Panc1 (cell line): Measurements from ENCODE around the gene RANBP17. TPM values are rescaled to one million over a fixed set of nuclear protein-coding genes. Genes with fewer than 3 reads are reported as not detected.

ENCODE experiments used
- ATAC-seq: fragments of 200-7000 bp; cut with Tn5 transposase; 2 replicates; pipeline ENCODE4 v1.9.1; 2020; ENCODE audit warnings: mild to moderate bottlenecking, moderate library complexity
- BruUV-seq: library from RNA; stranded (reverse); fragments of 400-500 nt; replicated peaks from 2 replicates; lab custom pipeline; 2021; lab: Mats Ljungman, UMichigan
- CTCF ChIA-PET: fragments of 300-600 bp; sonication (Branson Sonifier 250); formaldehyde crosslinking; loops from one replicate; lab custom pipeline; 2022; ENCODE audit warnings: antibody characterized with exemption; lab: Charles Lee
- POLR2A ChIA-PET: fragments of 300-600 bp; sonication (Branson Sonifier 250); formaldehyde crosslinking; loops from one replicate; lab custom pipeline; 2022; ENCODE audit warnings: antibody characterized with exemption; lab: Charles Lee
- DNase-seq: peaks from one replicate; pipeline ENCODE4 v3.0.0-alpha.2; 2010; ENCODE audit warnings: low read depth, low spot score
- H3K27ac ChIP-seq: 2 replicates; pipeline ENCODE4 v1.5.1; 2011; ENCODE audit warnings: mild to moderate bottlenecking, low read length, inconsistent platforms
- H3K27me3 ChIP-seq: fragments of 200-500 bp; sonication (Bioruptor generic); 2 replicates; pipeline ENCODE4 v1.6.0; 2014; ENCODE audit warnings: low read length, inconsistent platforms; ENCODE audit not compliant: control insufficient read depth, insufficient read depth
- H3K36me3 ChIP-seq: fragments of 200-500 bp; sonication (Bioruptor generic); 2 replicates; pipeline ENCODE4 v1.5.1; 2014; ENCODE audit warnings: inconsistent platforms, mild to moderate bottlenecking, low read length, moderate library complexity; ENCODE audit not compliant: control insufficient read depth, insufficient read depth
- H3K4me1 ChIP-seq: 2 replicates; pipeline ENCODE4 v1.5.1; 2011; ENCODE audit warnings: inconsistent platforms, mild to moderate bottlenecking, low read length, moderate library complexity; ENCODE audit not compliant: control insufficient read depth, insufficient read depth
- H3K4me3 ChIP-seq, 2 experiments: 2 replicates each; pipeline ENCODE4 v1.5.1; 2011 to 2012; ENCODE audit warnings: low read depth in 2 of 2, low read length in 2 of 2, mild to moderate bottlenecking in 2 of 2, inconsistent platforms in 1 of 2, moderate library complexity in 1 of 2
- H3K9me3 ChIP-seq: fragments of 200-500 bp; sonication (Bioruptor generic); 2 replicates; pipeline ENCODE4 v1.5.1; 2014; ENCODE audit warnings: low read depth, mild to moderate bottlenecking, inconsistent platforms, low read length, moderate library complexity; ENCODE audit not compliant: control insufficient read depth, insufficient read depth
- CTCF ChIP-seq: fragments of 450-650 bp; IDR thresholded peaks from 2 replicates; pipeline ENCODE4 v1.5.1; 2017; ENCODE audit warnings: mild to moderate bottlenecking
- POLR2AphosphoS5 ChIP-seq: IDR thresholded peaks from 2 replicates; pipeline ENCODE4 v1.6.1; 2012; ENCODE audit warnings: mild to moderate bottlenecking, low read depth, low read length, moderate library complexity
- REST ChIP-seq, 2 experiments: IDR thresholded peaks; 2 replicates each; pipeline ENCODE4 v1.6.1; 2011 to 2012; ENCODE audit warnings: low read depth in 2 of 2, control low read depth in 1 of 2, low read length in 1 of 2, mild to moderate bottlenecking in 1 of 2, moderate library complexity in 1 of 2; ENCODE audit not compliant: insufficient read depth in 1 of 2
- SIN3A ChIP-seq: IDR thresholded peaks from 2 replicates; pipeline ENCODE4 v1.6.1; 2012; ENCODE audit warnings: low read depth, mild to moderate bottlenecking, low read length, moderate library complexity, borderline replicate concordance; ENCODE audit not compliant: insufficient read depth
- TCF7L2 ChIP-seq: IDR thresholded peaks from 2 replicates; pipeline ENCODE4 v1.6.1; 2011; ENCODE audit warnings: mild to moderate bottlenecking, low read depth, low read length, inconsistent platforms
- in situ Hi-C: cut with HindIII; loops from 2 replicates; pipeline ENCODE4 v1.10.0; 2016; ENCODE audit warnings: low sequenced_read_pairs, low pct_unique_long_range_greater_than_20kb
- intact Hi-C: fragments of 100-400 bp; cut with micrococcal nuclease; formaldehyde crosslinking; loops from one replicate; pipeline ENCODE4 v1.10.0; 2022; ENCODE audit not compliant: unreplicated experiment
- total RNA-seq: library from RNA; stranded (reverse); gene quantifications from one replicate; pipeline ENCODE4 v1.2.1, GENCODE V29; 2021; ENCODE audit not compliant: unreplicated experiment

Gene RANBP17
- total RNA-seq, 1 experiment from 2014 or later: not detected

- POLR2A ChIA-PET: no interaction called here
Observed at GRCh38 chr5:171139227-171139626, 277.4 kb downstream of the RANBP17 start.

GRCh38 chr5:171142617-171143016, 280.8 kb downstream of the RANBP17 start:
- CTCF ChIA-PET: no interaction called here

More at GRCh38 chr5:171139227-171139626, 277.4 kb downstream of the RANBP17 start:
- in situ Hi-C loops (no loop called here), intact Hi-C loops (no loop called here)
- DNase-seq (no peak), ATAC-seq (no peak)
- TF ChIP-seq CTCF (no peak), TCF7L2 (no peak), POLR2AphosphoS5 (no peak), REST (IDR thresholded peaks at IDR 0.05; ENCODE audit: insufficient read depth in 1 of 2, low read depth in 2 of 2, low read length in 1 of 2) (no peak), SIN3A (no peak)
- H3K27ac ChIP-seq: no peak overlapping the region
- no TSS peak for BruUV-seq
- CTCF ChIA-PET: no interaction called here
- H3K4me3 ChIP-seq: no peak overlapping the region
- H3K36me3 ChIP-seq: no peaks in the 10 kb centered on the region
- H3K9me3 ChIP-seq: no peaks in the 10 kb centered on the region
- no peaks in the 10 kb centered on the region for H3K27me3 ChIP-seq
- H3K4me1 ChIP-seq: no peaks in the 10 kb centered on the region

More at GRCh38 chr5:171142617-171143016, 280.8 kb downstream of the RANBP17 start:
- POLR2A ChIA-PET: no interaction called here
- BruUV-seq: no TSS peak
- no peak overlapping the region for H3K27ac ChIP-seq
- intact Hi-C loops: no loop called here
- H3K4me1 ChIP-seq: no peaks in the 10 kb centered on the region
- ATAC-seq (no peak), DNase-seq (no peak)
- H3K27me3 ChIP-seq: no peaks in the 10 kb centered on the region
- in situ Hi-C loops: no loop called here
- H3K9me3 ChIP-seq: no peaks in the 10 kb centered on the region
- TF ChIP-seq POLR2AphosphoS5 (no peak), SIN3A (no peak), REST (IDR thresholded peaks at IDR 0.05; ENCODE audit: insufficient read depth in 1 of 2, low read depth in 2 of 2, low read length in 1 of 2) (no peak), TCF7L2 (no peak), CTCF (no peak)
- no peak overlapping the region for H3K4me3 ChIP-seq
- no peaks in the 10 kb centered on the region for H3K36me3 ChIP-seq
